Colon (tissue), 2 donors: Measurements from ENCODE around the gene MATN4.
"Not testable (repeated sequence)": the region's sequence is repeated elsewhere in the genome, so short reads cannot be mapped to it uniquely, and the experiment has no call there.

ENCODE experiments used
- FAIRE-seq: peaks from 2 replicates; lab custom pipeline; 2012; peaks lifted over from hg19 to GRCh38; lab: Jason Lieb, UNC
- donor health status: control.
- donor health status: control.

The MATN4 gene

GRCh38 chr20:45308117-45308778 lies at the start of gene MATN4:
Gene MATN4, minus strand, starts transcription at chr20:45308299. Its CDS starts 2,717 bp downstream, at chr20:45305582.
- FAIRE-seq = no peak

GRCh38 chr20:45355209-45356084 lies 47.3 kb upstream of the MATN4 start:
- FAIRE-seq = no peak

GRCh38 chr20:45354423-45355208 lies 46.5 kb upstream of the MATN4 start:
- no peak for FAIRE-seq

- no peak for FAIRE-seq
These were observed 45.6 kb upstream of the MATN4 start for GRCh38 chr20:45353746-45354145.

GRCh38 chr20:45352729-45353128 lies 44.6 kb upstream of the MATN4 start:
- no peak for FAIRE-seq

DNA sequence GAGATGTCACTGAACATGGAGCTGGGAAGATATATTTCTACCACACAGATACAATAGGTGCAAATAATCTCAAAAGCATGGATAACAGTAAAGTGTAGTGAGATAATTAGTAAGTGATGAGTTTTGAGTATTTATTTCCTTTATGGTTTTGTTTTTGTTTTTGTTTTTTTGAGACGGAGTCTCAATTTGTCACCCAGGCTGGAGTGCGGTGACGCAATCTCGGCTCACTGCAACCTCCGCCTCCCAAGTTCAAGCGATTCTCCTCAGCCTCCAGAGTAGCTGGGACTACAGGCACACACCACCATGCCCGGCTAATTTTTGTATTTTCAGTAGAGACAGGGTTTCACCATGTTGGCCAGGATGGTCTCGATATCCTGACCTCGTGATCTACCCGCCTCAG lies 42.7 kb upstream of the MATN4 start:
- not testable (repeated sequence) for FAIRE-seq

- no peak for FAIRE-seq
These were observed 42.1 kb upstream of the MATN4 start for GRCh38 chr20:45350217-45350616.

- FAIRE-seq = no peak
These were observed 40.1 kb upstream of the MATN4 start, which contains the start of gene SDC4 for GRCh38 chr20:45347936-45348778. Gene SDC4, minus strand, starts transcription at chr20:45348424. Its CDS starts 40 bp downstream, at chr20:45348384.

GRCh38 chr20:45347297-45347935 lies 39.3 kb upstream of the MATN4 start:
- no peak for FAIRE-seq

- FAIRE-seq = no peak
These were observed 38.8 kb upstream of the MATN4 start for GRCh38 chr20:45346851-45347250.

- FAIRE-seq = no peak
These were observed 38.2 kb upstream of the MATN4 start for GRCh38 chr20:45346291-45346718.

- no peak for FAIRE-seq
These were observed 37.2 kb upstream of the MATN4 start for GRCh38 chr20:45345104-45345936.

DNA sequence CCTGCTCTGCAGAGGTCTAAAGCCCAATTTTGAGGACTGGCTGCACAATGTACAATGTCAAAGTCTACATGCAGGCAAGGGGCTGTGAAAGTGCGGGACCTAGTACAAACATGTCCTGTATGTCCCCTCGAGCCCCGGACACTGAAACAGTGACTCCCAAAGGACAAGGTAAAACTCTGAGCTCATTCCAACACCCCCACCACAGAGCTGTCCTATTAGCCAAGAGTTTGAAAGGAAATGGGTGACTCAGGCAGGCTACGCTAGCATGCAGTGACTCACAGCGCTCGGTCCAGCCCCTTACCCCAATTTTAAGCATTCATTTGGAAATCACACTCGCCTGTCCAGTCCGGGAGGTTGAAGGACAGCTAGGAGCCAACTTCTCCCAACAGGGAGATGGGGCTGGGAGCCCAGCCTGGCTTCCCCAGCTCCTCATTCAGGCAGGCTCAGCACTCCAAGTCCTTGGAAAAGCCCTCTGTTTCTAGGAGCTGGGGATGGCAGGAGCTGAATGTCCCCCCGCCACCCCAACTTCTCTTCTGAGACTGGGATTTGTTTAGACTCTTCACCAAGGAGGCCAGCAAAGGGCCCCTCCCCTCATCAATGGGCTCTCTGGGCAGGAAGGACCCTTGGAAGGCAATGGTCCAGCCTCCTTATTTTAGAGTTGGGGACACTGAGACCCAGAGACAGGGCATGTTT lies 36.2 kb upstream of the MATN4 start:
- FAIRE-seq = no peak

DNA sequence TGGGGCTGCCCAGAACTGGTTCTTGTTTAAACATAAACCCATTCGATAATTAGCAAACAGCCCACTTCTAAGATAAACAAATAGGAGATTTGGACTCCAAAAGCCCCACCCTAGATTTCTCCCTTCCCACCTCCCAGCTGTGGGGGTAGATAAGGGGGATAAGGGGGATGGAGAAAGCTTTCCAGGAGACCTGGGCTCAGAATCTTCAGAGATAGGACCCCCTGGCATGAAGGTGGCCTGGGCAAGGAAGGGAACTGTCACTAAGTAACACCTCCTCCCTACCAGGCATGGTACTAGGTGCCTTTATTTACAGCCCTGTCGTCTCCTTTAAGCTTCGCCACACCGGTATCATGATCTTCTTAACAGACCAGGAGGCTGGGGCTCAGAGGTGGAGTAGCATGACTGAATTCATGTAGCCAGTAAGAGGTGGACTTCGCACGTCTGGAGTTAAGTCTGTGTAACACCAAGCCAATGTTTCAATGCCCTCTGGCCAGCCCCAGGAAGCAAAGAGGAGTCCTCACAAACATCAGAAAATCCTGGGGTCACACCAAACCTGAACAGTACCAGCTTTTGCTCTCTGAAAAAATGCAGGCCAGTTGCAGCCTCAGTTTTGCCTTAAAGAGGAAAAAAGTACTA lies 35.6 kb upstream of the MATN4 start:
- FAIRE-seq = no peak

DNA sequence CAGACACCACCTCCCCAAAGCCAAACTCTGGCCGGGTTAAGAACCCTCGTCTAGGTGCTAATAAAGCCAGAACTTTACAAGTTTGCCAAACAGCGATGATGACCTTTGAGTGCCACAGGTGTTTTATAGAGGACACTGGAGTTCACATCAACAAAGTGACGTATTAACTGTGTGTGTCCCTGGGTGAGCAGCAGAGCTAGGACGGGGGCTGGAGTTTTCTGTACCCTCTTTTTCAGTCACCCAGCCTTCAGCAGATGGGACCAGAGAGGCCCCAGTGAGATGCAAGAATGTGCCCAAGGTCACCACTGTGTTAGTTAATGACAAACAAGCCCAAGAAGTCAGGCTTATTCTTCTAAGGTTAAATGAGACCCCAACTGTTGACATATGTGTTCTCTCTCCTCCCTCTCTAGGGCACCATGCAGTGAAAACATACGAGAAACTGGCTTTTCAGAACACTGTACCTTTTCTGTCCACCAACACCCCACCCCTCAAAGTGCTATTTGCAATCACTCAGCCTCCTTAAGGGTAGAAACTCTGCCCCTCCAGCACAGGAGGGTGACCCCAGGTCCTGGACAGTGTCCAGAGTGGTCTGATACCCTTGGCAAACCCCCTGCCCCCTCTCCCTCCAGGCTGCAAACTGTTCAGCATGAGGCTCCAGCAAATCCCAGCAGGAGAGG lies 34.9 kb upstream of the MATN4 start:
- FAIRE-seq = no peak

DNA sequence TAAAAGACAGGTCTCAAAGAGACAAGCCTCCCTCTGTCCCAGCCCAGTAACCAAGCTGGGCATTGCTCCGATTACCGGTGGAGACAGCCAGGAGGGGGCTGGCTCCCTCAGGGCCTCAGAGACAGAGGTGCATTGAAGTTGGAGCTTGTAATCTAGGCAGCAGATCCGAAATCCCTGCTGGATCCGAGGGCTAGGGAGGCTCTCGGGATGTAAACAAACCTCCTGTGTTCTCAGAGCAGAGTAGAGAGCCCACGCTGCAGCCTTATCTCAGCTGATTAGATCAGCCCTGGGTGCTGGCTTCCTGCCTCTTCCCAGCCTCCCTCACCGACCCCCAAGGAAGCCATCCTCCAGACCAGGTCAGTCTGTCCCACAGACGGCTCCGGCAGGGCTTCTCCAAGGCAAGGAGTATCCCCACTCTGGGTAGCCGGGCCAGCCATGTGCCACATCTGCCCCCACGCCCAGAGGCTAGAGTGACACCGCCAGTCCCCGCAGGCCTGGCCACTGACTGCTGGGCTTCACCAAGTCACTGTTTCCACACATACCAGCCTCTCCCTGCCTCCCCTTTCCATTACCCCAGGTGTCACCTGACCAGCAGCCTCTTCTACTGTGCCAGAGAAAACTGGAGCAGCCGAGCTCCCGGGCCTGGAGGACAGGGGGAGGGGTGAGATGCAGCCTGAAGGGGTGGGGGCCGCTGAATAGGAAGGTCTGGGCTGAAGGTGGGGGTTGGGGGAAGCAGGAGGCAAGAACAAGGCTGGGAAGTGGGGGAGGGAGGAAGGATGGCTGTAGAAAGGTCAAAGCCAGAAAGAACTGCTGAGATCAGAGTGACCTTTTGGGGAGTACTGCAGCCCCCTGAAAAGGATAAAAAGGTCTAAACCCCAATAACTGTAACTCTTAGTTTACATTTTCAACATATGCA lies 34.1 kb upstream of the MATN4 start:
- no peak for FAIRE-seq

DNA sequence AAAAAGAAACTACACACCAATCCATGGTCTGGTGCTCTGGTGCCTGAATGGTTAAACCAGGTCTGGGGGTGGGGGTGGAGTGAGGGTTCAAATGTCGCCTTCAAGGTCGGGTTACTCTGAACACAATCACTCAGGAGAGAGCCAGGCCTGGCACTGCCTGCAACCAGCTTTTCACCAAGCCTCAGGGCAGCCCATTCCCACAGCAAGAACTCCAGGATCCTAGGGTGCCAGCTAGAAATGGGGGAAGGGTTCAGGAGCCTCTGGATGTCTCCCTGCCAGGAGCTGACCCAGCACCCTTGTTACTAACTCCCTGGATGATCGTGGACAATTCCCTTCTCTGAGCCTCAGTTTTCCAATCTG lies 33.5 kb upstream of the MATN4 start:
- no peak for FAIRE-seq
